Non-pigmented ciliary epithelial cell (primary cell): Measurements from ENCODE around the gene EFTUD2.

Source experiments
- DNase-seq: peaks from one replicate; pipeline ENCODE4 v3.0.0-alpha.2; 2010; ENCODE audit warnings: low read depth

EFTUD2 gene

GRCh38 chr17:44910231-44911106, 11.2 kb upstream of the EFTUD2 start:
- DNase-seq, result no peak

DNA sequence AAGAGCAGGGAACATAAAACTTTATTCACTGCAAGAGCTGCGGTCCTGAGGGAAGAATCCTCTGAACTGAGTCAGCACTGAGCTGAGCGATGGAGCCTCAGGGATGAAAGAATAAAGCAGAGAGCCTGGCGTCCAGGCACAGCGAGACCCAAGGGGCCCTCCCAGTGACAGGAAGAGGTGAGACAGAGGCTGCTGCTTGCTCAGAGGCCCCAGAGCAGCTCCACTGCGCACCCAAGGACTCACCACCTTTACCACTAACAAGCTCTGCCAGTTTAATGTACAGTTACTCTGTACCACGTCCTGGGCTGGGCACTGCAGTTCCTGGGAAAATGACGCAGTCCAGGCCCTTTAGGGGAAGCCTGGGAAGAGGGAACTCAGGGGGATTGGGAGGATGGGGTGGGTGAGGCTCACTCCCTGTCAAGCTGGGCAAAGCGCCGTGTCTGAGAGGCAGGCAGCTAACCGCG, 10.5 kb upstream of the EFTUD2 start:
- DNase-seq, result peak; percentile 37

DNA sequence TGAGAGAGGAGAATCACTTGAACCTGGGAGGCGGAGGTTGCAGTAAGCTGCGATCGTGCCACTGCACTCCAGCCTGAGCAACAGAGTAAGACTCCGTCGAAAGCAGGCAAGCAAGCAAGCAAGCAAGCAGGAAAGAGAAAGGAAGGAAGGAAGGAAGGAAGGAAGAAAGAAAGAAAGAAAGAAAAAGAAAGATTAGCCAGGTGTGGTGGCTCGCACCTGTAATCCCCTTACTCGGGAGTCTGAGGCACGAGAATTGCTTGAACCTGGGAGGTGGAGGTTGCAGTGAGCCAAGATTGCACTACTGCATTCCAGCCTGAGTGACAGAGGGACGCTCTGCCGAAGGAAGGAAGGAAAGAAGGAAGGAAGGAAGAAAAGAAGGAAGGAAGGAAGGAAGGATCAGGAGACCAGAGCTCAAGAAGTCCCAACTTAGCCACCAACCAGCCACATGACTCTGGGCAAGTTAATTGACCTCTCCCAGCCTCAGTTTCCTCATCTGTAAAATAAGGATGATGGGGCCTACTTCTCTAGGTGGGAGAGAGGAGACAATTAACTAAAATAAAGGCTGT, 9.6 kb upstream of the EFTUD2 start:
- DNase-seq, result no peak

DNA sequence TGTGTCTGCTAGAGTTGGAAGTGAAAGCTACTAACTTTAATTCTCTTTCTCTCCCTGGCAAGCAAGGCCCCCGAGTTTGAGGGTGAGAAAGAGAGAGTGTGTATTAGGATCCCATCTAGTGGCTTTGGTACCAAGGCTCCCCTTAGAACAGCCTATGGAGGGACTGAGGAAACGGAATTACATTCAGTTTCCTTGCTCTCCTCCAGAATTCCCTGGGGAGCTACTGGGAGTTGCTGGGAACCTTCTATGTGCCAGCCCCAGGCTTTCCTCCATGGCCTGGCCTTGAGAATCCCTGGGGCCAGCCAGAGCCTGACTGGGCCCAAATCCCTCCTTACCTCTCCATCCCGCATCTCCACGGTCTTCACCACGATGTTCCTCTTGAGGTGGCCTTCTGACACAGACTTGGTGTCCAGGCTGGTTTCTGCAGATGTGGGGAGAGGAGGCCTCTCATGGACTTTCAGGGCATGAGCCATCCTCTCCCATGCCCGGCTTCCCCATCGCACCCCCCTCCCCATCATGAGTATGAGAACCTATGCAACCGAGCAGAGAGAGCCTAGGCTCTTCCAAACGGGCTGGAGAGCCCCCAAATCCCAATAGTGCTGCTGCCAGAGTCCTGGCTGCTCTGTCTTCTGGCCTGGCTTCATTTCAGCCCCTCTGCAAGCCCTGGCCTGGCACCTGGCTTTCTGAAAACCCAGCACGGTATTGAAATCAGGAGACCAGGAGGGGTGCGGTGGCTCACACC, 8.7 kb upstream of the EFTUD2 start:
- no peak for DNase-seq

DNA sequence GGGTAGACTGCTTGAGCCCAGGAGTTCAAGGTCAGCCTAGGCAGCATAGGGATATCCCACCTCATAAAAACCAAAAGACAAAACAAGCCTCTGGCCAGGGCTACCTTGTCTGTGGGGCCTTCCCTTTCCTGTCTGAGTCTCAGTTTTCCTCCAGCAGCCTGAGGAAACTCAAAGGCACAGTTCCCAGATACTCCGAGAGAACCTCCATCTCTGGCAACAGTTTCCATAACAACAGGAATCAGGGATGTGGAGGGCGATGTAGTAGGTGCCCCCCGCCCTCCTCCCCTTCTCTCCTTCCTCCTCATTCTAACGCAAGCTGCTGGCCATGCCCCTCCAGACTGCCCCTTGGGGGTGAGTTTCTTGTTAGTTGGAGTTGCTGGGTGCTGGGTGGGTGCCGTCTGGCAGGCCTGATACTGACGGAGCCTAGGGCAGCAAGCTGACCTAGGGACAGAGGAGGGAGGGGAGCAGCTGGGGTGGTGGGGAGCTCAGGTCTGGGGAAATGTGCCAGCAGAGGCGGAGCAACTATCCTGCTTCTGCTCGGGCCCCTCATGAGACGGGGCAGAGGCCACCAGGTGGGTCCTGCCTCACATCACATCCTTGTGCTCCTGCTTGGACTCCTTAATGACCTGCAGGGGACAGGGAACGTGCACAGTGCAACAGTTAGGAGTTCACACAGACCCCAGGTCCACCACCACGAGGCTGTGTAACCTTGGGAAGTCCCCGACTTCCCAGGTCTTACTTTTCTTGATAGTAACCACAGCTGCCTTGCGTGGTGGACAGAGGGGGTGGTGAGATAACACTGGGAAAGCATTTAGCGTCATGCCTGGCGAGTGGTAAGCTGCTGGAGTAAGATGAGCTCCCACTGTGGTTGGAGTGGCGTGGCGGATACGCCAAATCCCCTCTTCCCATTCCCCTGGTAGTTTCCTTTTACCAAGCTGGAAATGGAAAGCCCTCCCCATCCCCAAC, 7.8 kb upstream of the EFTUD2 start:
- no peak for DNase-seq

DNA sequence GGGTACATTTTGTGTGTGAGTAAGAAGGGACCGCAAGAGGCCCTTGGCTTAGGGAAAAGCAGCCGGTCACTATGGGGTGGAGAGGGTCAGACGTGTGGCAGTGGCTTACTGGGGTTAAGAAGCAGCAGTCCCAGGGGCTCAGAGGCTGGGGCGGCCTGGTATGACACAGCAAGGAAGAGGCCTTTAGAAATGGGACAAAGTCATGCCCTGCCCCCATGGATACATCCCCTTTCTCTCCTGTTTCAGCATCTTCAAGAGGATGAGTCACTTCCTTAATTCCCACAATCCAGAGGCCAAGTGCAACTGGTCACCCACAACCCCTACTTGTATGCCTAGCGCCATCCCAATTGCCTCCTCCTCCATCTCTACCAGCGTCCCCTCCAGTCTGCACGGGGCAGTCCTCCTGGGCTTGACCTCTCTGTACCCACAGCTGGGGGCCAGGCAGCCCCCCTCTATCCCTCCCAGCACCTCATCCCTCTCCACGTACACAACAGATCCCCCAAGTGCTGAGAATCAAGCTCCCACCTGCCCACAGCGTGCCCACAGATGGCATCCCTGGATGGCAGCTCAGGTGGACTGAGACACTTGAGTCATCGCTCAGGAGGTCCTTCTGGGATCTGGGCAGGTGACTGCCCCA, 6.9 kb upstream of the EFTUD2 start:
- peak; percentile 70 for DNase-seq

- DNase-seq, result no peak
These were observed 6.1 kb upstream of the EFTUD2 start for GRCh38 chr17:44905006-44906000.

- DNase-seq, result no peak
These were observed 5.0 kb upstream of the EFTUD2 start for GRCh38 chr17:44904001-44904984.

- no peak for DNase-seq
These were observed 3.9 kb upstream of the EFTUD2 start for GRCh38 chr17:44903012-44903685.

DNA sequence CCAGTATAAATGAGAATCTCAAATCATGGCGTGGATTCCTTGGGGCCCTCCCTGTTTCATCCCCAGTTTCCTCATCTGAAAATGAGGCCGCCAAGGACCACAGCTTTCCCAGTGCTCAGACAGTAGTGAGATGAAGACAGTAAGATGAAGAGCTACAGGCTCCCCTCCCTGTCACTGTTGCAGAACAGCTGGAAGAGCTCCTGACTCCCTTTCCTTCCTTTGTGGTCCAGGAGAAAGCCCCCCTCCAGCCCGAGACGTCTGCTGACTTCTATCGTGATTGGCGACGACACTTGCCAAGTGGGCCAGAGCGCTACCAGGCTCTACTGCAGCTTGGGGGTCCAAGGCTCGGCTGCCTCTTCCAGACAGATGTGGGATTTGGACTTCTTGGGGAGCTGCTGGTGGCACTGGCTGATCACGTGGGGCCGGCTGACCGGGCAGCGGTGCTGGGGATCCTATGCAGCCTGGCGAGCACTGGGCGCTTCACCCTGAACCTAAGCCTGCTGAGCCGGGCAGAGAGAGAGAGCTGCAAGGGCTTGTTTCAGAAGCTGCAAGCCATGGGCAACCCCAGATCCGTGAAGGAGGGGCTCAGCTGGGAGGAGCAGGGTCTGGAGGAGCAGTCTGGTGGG, 3.0 kb upstream of the EFTUD2 start:
- no peak for DNase-seq

DNA sequence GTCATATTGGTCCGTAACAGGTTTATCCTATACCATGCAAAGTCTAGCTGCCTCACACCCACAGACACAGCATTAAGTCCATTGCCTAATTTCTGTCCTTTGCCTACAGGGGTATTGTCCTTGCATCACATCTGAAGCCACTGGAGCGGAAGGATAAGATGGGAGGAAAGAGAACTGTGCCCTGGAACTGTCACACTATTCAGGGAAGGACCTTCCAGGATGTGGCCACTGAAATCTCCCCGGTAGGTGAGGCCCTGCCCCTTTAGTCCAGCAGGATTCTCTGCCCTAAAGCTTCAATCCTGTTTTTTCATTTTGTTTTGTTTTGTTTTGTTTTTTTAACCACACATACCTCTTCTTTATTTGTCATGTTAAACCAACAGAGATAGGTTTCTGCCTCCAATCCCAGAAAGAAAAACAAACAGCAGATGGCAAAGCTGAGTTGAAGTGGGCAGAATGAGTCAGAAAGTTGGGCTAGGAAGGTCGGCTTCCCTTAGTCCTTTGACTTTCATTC, 2.2 kb upstream of the EFTUD2 start:
- DNase-seq, result no peak

- peak; percentile 46 for DNase-seq
These were observed 1.6 kb upstream of the EFTUD2 start for GRCh38 chr17:44900894-44901293.

DNA sequence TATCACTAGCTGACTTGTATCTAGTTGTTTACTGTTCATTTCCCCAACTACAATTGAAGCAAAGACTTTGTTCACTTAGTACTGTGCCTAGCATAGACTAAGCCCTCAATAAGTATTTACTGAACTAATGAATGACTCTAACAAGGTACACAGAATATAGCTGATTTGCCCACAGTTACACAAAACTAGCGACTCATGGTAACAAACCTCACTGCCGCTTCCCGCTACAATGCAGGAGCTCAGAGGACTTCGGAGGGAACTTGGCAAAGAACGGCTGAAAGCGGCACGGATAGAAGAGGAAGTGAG, 524 bp downstream of the EFTUD2 start:
- DNase-seq, result no peak

GRCh38 chr17:44894642-44895041, 4.6 kb downstream of the EFTUD2 start:
- DNase-seq, result no peak

DNA sequence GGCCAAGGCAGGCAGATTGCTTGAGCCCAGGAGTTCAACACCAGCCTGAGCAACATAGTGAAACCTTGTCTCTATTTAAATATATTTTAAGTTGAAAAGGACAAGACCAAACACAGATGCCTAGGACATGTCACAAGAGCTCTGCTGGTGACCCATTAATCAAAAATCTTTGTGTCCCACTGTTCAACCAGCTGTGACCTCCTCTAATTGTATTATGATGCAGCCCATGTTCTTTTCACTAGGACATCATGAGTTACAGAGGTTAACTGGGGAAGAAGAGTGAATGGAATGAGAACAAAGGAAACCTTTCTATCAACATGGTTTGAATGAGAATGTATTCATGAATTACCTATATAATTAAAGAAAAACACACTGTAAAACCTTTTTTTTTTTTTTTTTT, 7.0 kb downstream of the EFTUD2 start:
- no peak for DNase-seq

DNA sequence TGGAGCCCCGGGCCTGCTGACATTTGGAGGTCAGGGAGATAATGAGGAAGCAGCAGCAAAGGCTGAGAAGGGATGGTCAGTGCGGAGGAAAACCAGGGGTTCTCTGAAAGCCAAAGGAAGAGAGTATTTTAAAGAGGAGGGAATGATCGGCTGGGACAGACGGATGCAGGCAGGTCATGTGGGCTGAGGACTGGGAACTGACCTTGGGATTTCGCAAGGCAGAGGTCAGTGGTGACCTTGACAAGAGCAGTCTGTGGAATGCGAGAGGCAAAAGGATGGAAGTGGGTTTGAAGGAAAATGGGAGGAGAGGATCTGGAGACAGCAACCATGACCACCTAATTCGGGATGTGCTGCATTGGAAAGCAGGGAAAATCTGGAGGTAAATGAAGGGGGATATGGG, 10.2 kb downstream of the EFTUD2 start:
- DNase-seq, result no peak
